MM.1S (cell line): Measurements from ENCODE around the gene CAMK2A.

Source experiments
- DNase-seq: peaks from one replicate; pipeline ENCODE4 v3.0.0-alpha.2; 2015
- H2AFZ ChIP-seq: fragments of 300-600 bp; sonication (generic); 2 replicates; pipeline ENCODE4 v1.6.0; 2016; ENCODE audit warnings: antibody characterized with exemption, low read length
- H3F3A ChIP-seq: fragments of 300-600 bp; sonication (generic); 2 replicates; pipeline ENCODE4 v1.6.1; 2016; ENCODE audit warnings: mild to moderate bottlenecking, antibody characterized with exemption, low read length, moderate library complexity, mixed read lengths; ENCODE audit not compliant: insufficient read depth
- H3K27ac ChIP-seq: fragments of 300-600 bp; sonication (generic); 2 replicates; pipeline ENCODE4 v1.5.1; 2016; ENCODE audit warnings: mild to moderate bottlenecking, low read length
- H3K27me3 ChIP-seq: fragments of 300-600 bp; sonication (generic); replicated peaks from 2 replicates; pipeline ENCODE4 v1.6.0; 2016; ENCODE audit warnings: low read length; ENCODE audit not compliant: insufficient read depth
- H3K36me3 ChIP-seq: fragments of 300-600 bp; sonication (generic); replicated peaks from 2 replicates; pipeline ENCODE4 v1.6.1; 2016; ENCODE audit warnings: mild to moderate bottlenecking, low read length, mixed read lengths; ENCODE audit not compliant: insufficient read depth
- H3K4me1 ChIP-seq: fragments of 300-600 bp; sonication (generic); 2 replicates; pipeline ENCODE4 v1.6.1; 2016; ENCODE audit warnings: low read length, mixed read lengths
- H3K4me2 ChIP-seq: fragments of 300-600 bp; sonication (generic); 2 replicates; pipeline ENCODE4 v1.6.0; 2016; ENCODE audit warnings: low read depth, low read length
- H3K4me3 ChIP-seq: fragments of 300-600 bp; sonication (generic); 2 replicates; pipeline ENCODE4 v1.5.1; 2016; ENCODE audit warnings: low read length, mixed read lengths
- H3K79me2 ChIP-seq: fragments of 300-600 bp; sonication (generic); 2 replicates; pipeline ENCODE4 v1.6.1; 2016; ENCODE audit warnings: mixed run types, low read length, mixed read lengths
- H3K9ac ChIP-seq: fragments of 300-600 bp; sonication (generic); 2 replicates; pipeline ENCODE4 v1.6.1; 2016; ENCODE audit warnings: low read length, mixed read lengths
- H3K9me2 ChIP-seq: fragments of 300-600 bp; sonication (generic); replicated peaks from 2 replicates; pipeline ENCODE4 v1.6.1; 2016; ENCODE audit warnings: mild to moderate bottlenecking, low read length, mixed read lengths; ENCODE audit not compliant: insufficient read depth
- H3K9me3 ChIP-seq: fragments of 300-600 bp; sonication (generic); replicated peaks from 2 replicates; pipeline ENCODE4 v1.6.1; 2016; ENCODE audit warnings: mild to moderate bottlenecking, low read length, mixed read lengths; ENCODE audit not compliant: insufficient read depth
- H4K20me1 ChIP-seq: fragments of 300-600 bp; sonication (generic); 2 replicates; pipeline ENCODE4 v1.6.1; 2016; ENCODE audit warnings: mild to moderate bottlenecking, low read length, moderate library complexity, mixed read lengths; ENCODE audit not compliant: insufficient read depth
- EZH2 ChIP-seq: fragments of 300-600 bp; sonication (generic); optimal IDR thresholded peaks from 2 replicates; pipeline ENCODE3; 2017; ENCODE audit warnings: low read depth, mild to moderate bottlenecking, antibody characterized with exemption, low read length, mixed read lengths
- EZH2phosphoT487 ChIP-seq: fragments of 300-600 bp; sonication (generic); IDR thresholded peaks from 2 replicates; pipeline ENCODE4 v1.6.1; 2018; ENCODE audit warnings: antibody characterized with exemption, low read length
- TF ChIP-seq, protein P1 (sequence below): fragments of 300-600 bp; sonication (generic); IDR thresholded peaks from 2 replicates; pipeline ENCODE4 v1.5.1; 2016; ENCODE audit warnings: antibody characterized with exemption, low read length, mixed read lengths

The CAMK2A gene

GRCh38 chr5:150271923-150272322 lies 17.6 kb downstream of the CAMK2A start:
- H3K36me3 ChIP-seq = no peaks in the 10 kb centered on the region
- no peaks in the 10 kb centered on the region for H3F3A ChIP-seq
- H3K9me2 ChIP-seq = no peaks in the 10 kb centered on the region

GRCh38 chr5:150271296-150271692 lies 18.3 kb downstream of the CAMK2A start:
- no peak overlapping the region for H3K4me2 ChIP-seq
- no peaks in the 10 kb centered on the region for H3K27me3 ChIP-seq

More at GRCh38 chr5:150271923-150272322, 17.6 kb downstream of the CAMK2A start:
- H3K79me2 ChIP-seq = no peaks in the 10 kb centered on the region
- H2AFZ ChIP-seq = no peak overlapping the region
- H3K4me1 ChIP-seq = no peaks in the 10 kb centered on the region
- H4K20me1 ChIP-seq = no peaks in the 10 kb centered on the region
- TF ChIP-seq EZH2phosphoT487 (no peak), EZH2 (no peak)
- TF ChIP-seq, protein P1, sequence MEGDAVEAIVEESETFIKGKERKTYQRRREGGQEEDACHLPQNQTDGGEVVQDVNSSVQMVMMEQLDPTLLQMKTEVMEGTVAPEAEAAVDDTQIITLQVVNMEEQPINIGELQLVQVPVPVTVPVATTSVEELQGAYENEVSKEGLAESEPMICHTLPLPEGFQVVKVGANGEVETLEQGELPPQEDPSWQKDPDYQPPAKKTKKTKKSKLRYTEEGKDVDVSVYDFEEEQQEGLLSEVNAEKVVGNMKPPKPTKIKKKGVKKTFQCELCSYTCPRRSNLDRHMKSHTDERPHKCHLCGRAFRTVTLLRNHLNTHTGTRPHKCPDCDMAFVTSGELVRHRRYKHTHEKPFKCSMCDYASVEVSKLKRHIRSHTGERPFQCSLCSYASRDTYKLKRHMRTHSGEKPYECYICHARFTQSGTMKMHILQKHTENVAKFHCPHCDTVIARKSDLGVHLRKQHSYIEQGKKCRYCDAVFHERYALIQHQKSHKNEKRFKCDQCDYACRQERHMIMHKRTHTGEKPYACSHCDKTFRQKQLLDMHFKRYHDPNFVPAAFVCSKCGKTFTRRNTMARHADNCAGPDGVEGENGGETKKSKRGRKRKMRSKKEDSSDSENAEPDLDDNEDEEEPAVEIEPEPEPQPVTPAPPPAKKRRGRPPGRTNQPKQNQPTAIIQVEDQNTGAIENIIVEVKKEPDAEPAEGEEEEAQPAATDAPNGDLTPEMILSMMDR = no peak
- H3K4me3 ChIP-seq = no peak overlapping the region
- H3K9me3 ChIP-seq = no peaks in the 10 kb centered on the region
- H3K4me2 ChIP-seq = no peak overlapping the region
- H3K27me3 ChIP-seq = no peaks in the 10 kb centered on the region
- DNase-seq = no peak
- H3K9ac ChIP-seq = no peak overlapping the region
- no peak overlapping the region for H3K27ac ChIP-seq

DNA sequence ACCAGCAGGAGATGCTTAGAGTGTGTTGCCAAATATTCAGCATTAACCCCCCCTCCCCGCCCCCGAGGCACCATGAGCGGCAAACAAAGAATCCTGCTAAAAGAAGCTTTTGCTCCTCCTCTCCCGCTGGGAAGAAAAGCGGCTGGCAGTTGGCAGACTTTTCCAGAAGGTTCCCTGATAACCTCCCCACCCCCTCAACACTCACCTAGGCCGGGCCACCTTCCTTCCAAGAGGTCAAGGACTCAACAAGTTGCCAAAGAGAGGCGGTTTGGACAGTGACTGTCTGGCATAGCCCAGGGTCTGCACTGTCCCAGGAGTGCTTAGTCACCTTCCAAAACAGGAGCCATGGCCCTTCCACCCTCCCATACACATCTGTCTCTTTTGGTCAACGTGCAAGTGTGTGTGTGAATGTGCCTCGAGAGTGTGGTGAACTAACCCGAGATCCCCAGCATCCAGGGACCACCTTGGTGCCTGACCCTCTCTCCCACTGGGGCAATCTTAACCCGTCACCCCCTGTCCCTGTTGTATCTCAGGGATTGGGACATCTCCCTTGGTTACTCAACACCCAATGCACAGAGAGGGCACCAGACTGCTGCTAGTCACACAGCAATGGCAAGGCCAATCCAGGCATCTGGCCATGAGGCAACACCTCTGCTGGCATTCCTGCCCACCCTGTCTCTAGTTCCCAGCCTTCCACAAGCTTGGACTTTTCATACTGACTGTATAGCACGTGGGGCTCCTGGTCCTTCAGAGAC lies 18.9 kb downstream of the CAMK2A start:
- Histone ChIP-seq H3K36me3 (no peaks in the 10 kb centered on the region), H3K4me1 (no peaks in the 10 kb centered on the region), H3F3A (no peaks in the 10 kb centered on the region), H4K20me1 (no peaks in the 10 kb centered on the region), H3K79me2 (no peaks in the 10 kb centered on the region), H3K9me2 (no peaks in the 10 kb centered on the region), H2AFZ (no peak overlapping the region), H3K4me3 (no peak overlapping the region), H3K9me3 (no peaks in the 10 kb centered on the region), H3K4me2 (no peak overlapping the region), H3K9ac (no peak overlapping the region), H3K27ac (no peak overlapping the region), H3K27me3 (no peaks in the 10 kb centered on the region)
- no peak for DNase-seq
- TF ChIP-seq, protein P1 = no peak
- TF ChIP-seq EZH2 (no peak), EZH2phosphoT487 (no peak)

More at GRCh38 chr5:150271296-150271692, 18.3 kb downstream of the CAMK2A start:
- no peaks in the 10 kb centered on the region for H3K4me1 ChIP-seq
- no peaks in the 10 kb centered on the region for H3F3A ChIP-seq
- H2AFZ ChIP-seq = no peak overlapping the region
- no peak overlapping the region for H3K27ac ChIP-seq
- no peak for DNase-seq
- H3K9me3 ChIP-seq = no peaks in the 10 kb centered on the region
- no peak overlapping the region for H3K4me3 ChIP-seq
- no peak overlapping the region for H3K9ac ChIP-seq
- TF ChIP-seq, protein P1 = no peak
- TF ChIP-seq EZH2phosphoT487 = no peak
- TF ChIP-seq EZH2 = no peak
- no peaks in the 10 kb centered on the region for H3K79me2 ChIP-seq
- no peaks in the 10 kb centered on the region for H3K9me2 ChIP-seq
- H4K20me1 ChIP-seq = no peaks in the 10 kb centered on the region
- H3K36me3 ChIP-seq = no peaks in the 10 kb centered on the region
